AG10803 (cell line): ENCODE results near the gene AQP5.

ENCODE experiments used
- DNase-seq: peaks from one replicate; pipeline ENCODE4 v3.0.0; 2010; ENCODE audit warnings: low read depth
- H3K4me3 ChIP-seq: 2 replicates; pipeline ENCODE4 v1.5.1; 2011; ENCODE audit warnings: mild to moderate bottlenecking, low read length, control low read depth
- TF ChIP-seq, protein P1 (sequence below): conservative IDR thresholded peaks from 2 replicates; pipeline ENCODE4 v1.5.1; 2011; ENCODE audit warnings: mild to moderate bottlenecking, low read length, control low read depth, inconsistent platforms

The AQP5 gene

DNA sequence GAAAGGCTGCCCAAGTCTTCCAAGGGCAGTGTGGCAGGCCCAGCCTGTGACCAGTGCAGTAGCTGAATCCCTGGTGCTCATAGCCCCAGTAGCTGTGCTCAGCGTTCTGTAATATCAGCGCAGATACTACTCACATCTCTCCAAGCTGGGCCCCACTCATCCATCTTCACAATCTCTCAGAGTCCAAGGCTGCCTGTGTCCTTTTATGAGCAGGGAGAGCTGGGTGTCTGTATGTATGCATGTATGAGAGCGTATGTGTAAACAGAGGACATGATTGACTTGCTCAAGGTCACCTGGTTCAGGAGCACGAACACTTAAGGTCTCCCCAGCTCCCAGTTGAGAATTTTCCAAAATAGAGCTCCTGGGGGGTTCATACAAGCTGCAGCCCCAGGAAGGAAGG, 16.5 kb downstream of the AQP5 start:
- H3K4me3 ChIP-seq: no peak overlapping the region
- TF ChIP-seq, protein P1, sequence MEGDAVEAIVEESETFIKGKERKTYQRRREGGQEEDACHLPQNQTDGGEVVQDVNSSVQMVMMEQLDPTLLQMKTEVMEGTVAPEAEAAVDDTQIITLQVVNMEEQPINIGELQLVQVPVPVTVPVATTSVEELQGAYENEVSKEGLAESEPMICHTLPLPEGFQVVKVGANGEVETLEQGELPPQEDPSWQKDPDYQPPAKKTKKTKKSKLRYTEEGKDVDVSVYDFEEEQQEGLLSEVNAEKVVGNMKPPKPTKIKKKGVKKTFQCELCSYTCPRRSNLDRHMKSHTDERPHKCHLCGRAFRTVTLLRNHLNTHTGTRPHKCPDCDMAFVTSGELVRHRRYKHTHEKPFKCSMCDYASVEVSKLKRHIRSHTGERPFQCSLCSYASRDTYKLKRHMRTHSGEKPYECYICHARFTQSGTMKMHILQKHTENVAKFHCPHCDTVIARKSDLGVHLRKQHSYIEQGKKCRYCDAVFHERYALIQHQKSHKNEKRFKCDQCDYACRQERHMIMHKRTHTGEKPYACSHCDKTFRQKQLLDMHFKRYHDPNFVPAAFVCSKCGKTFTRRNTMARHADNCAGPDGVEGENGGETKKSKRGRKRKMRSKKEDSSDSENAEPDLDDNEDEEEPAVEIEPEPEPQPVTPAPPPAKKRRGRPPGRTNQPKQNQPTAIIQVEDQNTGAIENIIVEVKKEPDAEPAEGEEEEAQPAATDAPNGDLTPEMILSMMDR: no peak
- DNase-seq: no peak

DNA sequence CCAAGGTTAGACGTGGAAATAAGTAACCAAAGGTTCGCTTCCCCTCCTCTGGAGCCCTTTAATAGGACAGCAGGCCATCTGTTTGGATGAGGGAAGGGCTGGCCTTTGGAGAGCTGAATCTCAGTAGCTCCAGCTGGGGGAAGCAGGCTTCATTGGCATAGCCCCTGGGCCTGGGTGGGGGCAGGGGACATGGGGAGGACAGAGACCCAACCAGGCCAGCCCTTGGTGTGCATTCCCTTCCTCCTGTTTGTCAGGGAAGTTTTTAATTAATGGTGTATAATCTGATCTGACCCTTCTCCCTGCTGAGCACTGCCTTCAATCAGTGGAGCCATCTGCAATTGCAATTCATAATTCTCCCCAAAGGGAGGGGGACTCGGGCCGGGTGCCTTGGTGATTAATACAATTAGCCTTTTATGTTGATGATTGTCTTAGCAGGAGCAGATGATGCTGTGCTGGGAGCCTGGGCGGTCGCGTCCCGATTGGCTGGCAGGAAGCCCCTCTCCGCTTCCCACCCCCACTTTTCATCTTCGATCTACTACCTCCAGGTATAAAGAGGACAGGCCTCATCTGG, 17.4 kb downstream of the AQP5 start:
- H3K4me3 ChIP-seq: no peak overlapping the region
- TF ChIP-seq, protein P1: no peak
- DNase-seq: no peak

DNA sequence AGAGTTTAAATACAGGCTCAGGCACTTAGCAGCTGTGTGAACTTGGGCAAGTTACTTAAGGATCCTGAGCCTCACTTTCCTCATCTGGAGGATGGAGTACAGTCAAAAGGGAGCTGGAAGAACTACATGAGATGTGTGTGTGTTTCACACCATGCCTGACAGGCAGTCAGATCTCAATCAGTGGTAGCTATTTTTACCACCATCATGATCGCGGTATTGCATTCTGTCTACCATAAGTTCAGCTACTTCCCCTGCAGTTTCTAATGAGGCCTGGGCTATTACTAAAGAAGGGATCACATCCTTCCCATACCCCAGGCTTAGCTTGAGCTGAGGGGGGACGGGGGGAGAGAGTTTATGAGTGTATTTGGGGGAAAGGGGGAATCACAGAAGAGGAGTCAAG, 18.1 kb downstream of the AQP5 start:
- no peak overlapping the region for H3K4me3 ChIP-seq
- TF ChIP-seq, protein P1: no peak
- DNase-seq: no peak

DNA sequence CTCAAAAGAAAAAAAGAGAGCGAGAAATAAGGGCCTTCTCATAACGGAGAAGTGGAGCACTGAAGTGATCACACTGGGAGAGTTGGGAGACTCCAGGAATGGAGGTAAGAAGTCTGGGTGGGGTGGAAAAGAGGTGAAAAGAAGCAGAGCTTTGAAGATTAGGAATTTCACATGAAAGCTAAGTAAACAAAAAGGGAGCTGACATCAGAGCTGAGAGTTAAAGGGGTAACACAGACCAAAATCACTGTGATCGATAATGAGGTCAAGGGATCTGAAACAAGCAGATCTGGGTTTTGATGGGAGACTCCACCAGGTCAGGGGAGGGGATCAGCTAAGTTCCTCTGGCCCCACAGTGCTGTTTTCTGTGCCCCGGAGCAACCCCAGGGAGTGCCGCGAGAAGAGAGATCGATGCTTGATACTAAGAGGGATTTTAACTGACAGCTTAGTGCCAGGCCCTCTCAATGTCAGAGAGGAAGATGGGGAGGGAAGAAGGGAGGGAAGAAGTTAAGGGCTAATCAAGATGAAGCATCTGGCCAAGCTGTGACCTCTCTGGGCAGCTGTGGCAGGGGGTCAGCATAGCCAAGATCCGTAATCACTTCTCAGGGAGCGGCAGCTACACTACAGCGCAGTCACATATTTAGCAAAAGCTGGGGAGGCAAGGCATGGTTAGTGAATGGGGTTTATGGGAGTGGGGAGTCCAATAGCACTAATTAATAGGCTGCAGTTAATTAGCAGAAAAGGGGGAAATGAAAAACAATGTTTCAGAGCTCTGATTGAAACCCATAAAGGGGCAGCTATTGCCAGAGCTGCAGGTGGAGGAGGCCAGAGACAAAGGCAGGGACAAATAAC, 19.1 kb downstream of the AQP5 start:
- H3K4me3 ChIP-seq: no peak overlapping the region
- TF ChIP-seq, protein P1: no peak
- no peak for DNase-seq

DNA sequence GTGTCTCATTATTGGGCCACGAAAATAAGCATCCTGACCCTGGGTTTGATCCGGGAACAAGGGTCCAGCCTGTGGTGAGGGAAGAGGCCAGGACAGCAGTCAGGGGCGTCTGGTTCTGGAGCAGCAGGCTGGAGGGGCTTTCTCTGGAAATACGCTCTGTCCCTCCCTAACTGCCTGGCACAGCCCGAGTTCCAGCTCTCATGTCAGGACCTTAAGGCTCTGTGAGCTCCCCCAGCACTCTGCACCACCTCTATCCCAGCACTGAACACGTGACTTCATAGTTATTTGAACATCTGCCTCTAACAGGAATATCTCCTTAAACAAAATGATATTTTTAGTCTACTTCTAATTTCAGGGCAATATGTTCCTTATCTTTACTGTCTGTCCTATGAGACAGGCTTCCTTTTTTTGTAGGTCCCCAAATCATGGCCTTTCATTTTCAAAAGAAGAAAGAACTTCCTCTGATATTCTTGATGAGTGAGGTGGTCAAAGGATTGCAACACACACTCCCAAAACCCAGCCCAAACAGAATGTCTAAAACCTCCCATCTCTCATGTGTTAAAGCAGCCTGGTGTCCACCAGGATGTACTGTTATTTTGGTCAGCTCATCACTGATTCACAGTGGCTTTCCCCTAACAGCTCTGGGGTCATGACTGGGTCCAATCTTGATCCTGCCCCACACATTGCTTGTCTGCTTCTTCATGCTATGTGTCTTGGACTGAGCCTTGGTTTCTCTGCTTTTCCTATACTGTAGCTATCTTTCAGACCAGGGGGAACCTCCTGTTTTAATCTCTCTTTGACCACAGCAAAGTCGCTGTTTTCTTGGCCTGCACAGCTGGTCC, 20.8 kb downstream of the AQP5 start:
- peak; percentile 21 for DNase-seq
- TF ChIP-seq, protein P1: no peak
- H3K4me3 ChIP-seq: no peak overlapping the region

DNA sequence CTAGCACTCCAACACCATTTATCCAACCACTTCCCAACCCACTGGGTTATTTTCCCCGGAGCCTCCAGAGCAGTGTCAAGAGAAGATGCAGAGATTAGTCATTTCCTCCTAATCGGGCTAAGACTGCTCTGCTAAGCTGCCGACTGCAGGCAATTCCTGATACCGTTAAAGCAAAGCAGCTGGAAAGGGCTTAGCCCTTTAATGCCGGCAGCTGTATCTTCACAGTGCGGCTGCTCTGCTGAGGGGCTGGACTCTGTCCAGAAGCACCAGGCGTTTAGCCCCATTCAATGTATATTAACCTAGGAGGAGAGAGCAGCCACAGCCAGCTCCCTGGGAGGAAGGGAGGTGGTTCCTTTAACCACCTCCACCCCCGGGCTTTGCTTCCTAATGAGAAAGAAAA, 22.2 kb downstream of the AQP5 start:
- TF ChIP-seq, protein P1: peak; percentile 27; the same call in 1 of the 2 replicates
- peak; percentile 73 for DNase-seq
- H3K4me3 ChIP-seq: peak overlapping the region; percentile 22
